ENCODE results near the gene FLOT1. TPM values are rescaled to one million over a fixed set of nuclear protein-coding genes. Genes with fewer than 3 reads are reported as not detected.

The FLOT1 gene
- total and polyA plus RNA-seq, 9 of the 15 experiments (the other 6 are each of a cell fraction or from before 2014, with no cell fraction given) = 11.7 to 149 (median 118) TPM

DNA sequence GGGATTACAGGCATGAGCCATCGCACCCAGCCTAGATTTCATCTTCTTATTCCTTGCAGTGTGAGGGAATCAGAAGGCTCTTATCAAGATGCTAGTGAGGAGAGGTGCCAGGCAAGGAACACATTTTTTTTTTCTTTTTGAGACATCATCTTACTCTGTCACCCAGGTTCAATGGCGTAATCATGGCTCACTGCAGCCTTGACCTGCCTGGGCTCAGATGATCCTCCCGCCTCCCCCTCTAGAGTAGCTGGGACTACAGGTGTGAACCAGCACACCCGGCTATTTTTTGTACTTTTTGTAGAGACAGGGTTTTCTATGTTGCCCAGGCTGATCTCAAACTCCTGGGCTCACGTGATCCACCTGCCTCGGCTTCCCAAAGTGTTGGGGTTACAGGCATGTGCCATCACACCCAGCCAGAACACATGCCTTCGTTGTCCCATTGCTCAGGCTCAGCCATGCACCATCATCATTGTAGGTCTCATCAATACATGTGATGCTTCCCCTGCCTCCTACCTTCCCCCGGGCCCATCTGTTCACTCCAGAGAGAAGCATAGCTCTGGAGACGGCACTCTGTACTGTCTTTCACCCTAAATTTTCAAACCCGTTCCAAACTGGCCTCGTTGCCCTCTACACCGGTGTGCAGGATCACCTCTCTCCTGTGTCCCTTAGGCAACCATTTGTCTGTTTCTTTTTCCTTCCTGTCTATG lies 10.1 kb downstream of the FLOT1 start:
- H2AFZ ChIP-seq (ENCODE audit: low read depth, low read length) = no peak overlapping the region
- no peaks in the 10 kb centered on the region for H3K9me3 ChIP-seq (replicated peaks; ENCODE audit: control insufficient read depth, insufficient read depth, low read depth, low read length)
- no peaks in the 10 kb centered on the region for H3K27me3 ChIP-seq (ENCODE audit: control insufficient read depth in 2 of 2, insufficient read depth in 2 of 2, low read length in 2 of 2)
- FAIRE-seq = no peak
- no peak overlapping the region for H3K9ac ChIP-seq (ENCODE audit: insufficient read depth in 1 of 2, low read depth in 2 of 2, low read length in 2 of 2)
- no peak overlapping the region for H3K27ac ChIP-seq (ENCODE audit: extremely low read depth, low read depth, low read length)
- TF ChIP-seq OTX1 (CRISPR knock-in tag; IDR thresholded peaks at IDR 0.05) = 0 out of 2 replicates have a peak, but pooled peaks have one; percentile 8
- TF ChIP-seq RBFOX2 (IDR thresholded peaks at IDR 0.05; ENCODE audit: low read depth, low read length) = 0 out of 2 replicates have a peak, but pooled peaks have one; percentile 30
- TF ChIP-seq SRSF1 (IDR thresholded peaks at IDR 0.05; ENCODE audit: low read depth, low read length) = no peak
- H3K4me3 ChIP-seq = no peak overlapping the region
- H3K36me3 ChIP-seq (ENCODE audit: control insufficient read depth, insufficient read depth, low read length) = peaks cover 77% of the 10 kb centered on the region
- H3K4me2 ChIP-seq (ENCODE audit: insufficient read depth, low read length) = no peak overlapping the region
- in situ Hi-C loops (cut with MboI) (no loop called here), intact Hi-C loops (cut with micrococcal nuclease) (loop anchor here (5.0 kb wide), 2 partner anchors 190 to 355 kb away; no protein-coding TSS in a partner anchor)
- ChIA-PET CTCF (ENCODE audit: low intra/inter-chr PET ratio) (interaction anchor here (0.7 kb wide), 1 partner anchor 187 kb away, joined by 3 read pairs; no protein-coding TSS in a partner anchor), POLR2A (interaction anchor here (0.6 to 6.1 kb wide), 7 partner anchors 9 to 210 kb away, joined by 3 to 50 read pairs (median 4); partner anchors contain the start of genes FLOT1, MDC1 and TUBB)
- peaks cover 5% of the 10 kb centered on the region; the same call in 2 of the 3 replicates for H3K79me2 ChIP-seq (ENCODE audit: control insufficient read depth, insufficient read depth, low read length)
- no peaks in the 10 kb centered on the region for H3K9me1 ChIP-seq (ENCODE audit: control insufficient read depth, insufficient read depth, low read length)
- H3K4me1 ChIP-seq (replicated peaks in 1 of 2; ENCODE audit: control insufficient read depth in 2 of 2, insufficient read depth in 2 of 2, low read length in 2 of 2) = peaks cover 2 to 12% of the 10 kb centered on the region in 2 experiments
- H4K20me1 ChIP-seq (replicated peaks; ENCODE audit: control insufficient read depth, insufficient read depth, low read length) = 0 out of 2 replicates have a peak, but pooled peaks cover 4% of the 10 kb centered on the region
- WGBS (ENCODE audit: insufficient coverage, low coverage, missing lambda C conversion rate) = 89% methylated on average over 12 of the region's 12 CpGs
- DNase-seq (ENCODE audit: extremely low read depth in 1 of 4, low spot score in 3 of 4) = no peak
- no peak for ATAC-seq
- no TSS peak for BruUV-seq (replicated peaks)
